GM21529 (cell line): ENCODE results near the gene TANGO6.

Experiments
- ATAC-seq: cut with Tn5 transposase; IDR thresholded peaks from one replicate; pipeline ENCODE4 v1.9.1; 2021; ENCODE audit not compliant: unreplicated experiment

TANGO6 gene

GRCh38 chr16:68860978-68861892 lies 17.9 kb downstream of the TANGO6 start:
- ATAC-seq, result no peak

- no peak for ATAC-seq
These were observed 23.6 kb downstream of the TANGO6 start for GRCh38 chr16:68866933-68867332.

- no peak for ATAC-seq
These were observed 26.3 kb downstream of the TANGO6 start for GRCh38 chr16:68869492-68870088.

GRCh38 chr16:68873635-68874471 lies 30.5 kb downstream of the TANGO6 start:
- ATAC-seq, result no peak

- ATAC-seq, result no peak
These were observed 32.5 kb downstream of the TANGO6 start for GRCh38 chr16:68875871-68876270.

- ATAC-seq, result no peak
These were observed 40.4 kb downstream of the TANGO6 start for GRCh38 chr16:68883685-68884084.

- ATAC-seq, result no peak
These were observed 41.1 kb downstream of the TANGO6 start for GRCh38 chr16:68884401-68884800.

- no peak for ATAC-seq
These were observed 41.8 kb downstream of the TANGO6 start for GRCh38 chr16:68884861-68885720.

GRCh38 chr16:68887107-68887506 lies 43.8 kb downstream of the TANGO6 start:
- no peak for ATAC-seq

GRCh38 chr16:68889508-68890150 lies 46.3 kb downstream of the TANGO6 start:
- ATAC-seq, result no peak

- ATAC-seq, result no peak
These were observed 48.9 kb downstream of the TANGO6 start for GRCh38 chr16:68892214-68892613.

GRCh38 chr16:68892898-68893297 lies 49.6 kb downstream of the TANGO6 start:
- ATAC-seq, result no peak

GRCh38 chr16:68893710-68894705 lies 50.7 kb downstream of the TANGO6 start:
- no peak for ATAC-seq

- no peak for ATAC-seq
These were observed 51.4 kb downstream of the TANGO6 start for GRCh38 chr16:68894714-68895113.

- no peak for ATAC-seq
These were observed 54.7 kb downstream of the TANGO6 start for GRCh38 chr16:68898026-68898425.

- no peak for ATAC-seq
These were observed 56.7 kb downstream of the TANGO6 start for GRCh38 chr16:68900009-68900408.

GRCh38 chr16:68902003-68902968 lies 59.0 kb downstream of the TANGO6 start:
- ATAC-seq, result no peak

GRCh38 chr16:68902969-68903345 lies 59.6 kb downstream of the TANGO6 start:
- no peak for ATAC-seq
